Measurements from ENCODE around the gene MEFV.

DNA sequence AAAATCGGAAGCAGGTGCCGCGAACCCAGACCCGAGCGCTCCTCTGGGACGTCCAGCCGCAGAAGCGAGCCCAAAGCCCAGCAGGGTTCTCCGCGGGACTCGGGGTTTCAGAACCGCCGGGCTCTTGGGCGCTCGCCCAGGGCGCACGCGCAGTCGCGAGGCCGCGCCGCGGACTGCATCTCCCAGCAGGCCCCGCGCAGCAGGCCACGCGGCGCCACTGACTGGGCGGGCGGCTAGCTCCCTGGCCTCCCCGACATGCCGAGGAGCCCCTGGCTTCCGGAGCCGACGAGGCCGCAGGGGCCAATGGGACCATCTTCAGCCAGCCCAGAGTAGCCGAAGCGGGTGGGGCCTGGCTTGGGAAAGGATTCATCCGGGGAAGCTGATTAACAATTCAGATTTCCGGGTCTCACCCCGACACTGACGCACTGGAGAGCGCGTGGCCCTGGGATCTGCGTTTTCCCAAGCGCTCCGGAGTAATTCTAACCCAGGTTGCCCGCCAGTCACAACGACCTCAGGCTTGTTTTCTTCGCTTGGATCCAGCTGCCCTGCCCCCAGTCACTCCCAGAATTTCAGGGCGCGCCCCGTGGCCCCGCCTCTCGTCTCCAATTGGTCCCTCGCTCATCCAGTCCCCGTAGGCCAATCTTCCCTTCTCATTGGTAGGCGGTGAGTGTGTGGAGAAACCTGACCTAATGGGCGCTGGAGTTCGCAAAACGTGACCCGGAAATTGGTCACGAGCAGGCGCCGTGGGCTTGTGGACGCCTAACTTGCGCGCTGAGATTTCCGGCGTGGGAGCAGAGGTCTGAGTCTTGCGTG lies 26.5 kb upstream of the MEFV start, which contains the start of gene ZNF263:
- TF ChIP-seq POLR2A (IDR thresholded peaks at IDR 0.05): peak; percentile 36 to 62
- TF ChIP-seq, protein P1, sequence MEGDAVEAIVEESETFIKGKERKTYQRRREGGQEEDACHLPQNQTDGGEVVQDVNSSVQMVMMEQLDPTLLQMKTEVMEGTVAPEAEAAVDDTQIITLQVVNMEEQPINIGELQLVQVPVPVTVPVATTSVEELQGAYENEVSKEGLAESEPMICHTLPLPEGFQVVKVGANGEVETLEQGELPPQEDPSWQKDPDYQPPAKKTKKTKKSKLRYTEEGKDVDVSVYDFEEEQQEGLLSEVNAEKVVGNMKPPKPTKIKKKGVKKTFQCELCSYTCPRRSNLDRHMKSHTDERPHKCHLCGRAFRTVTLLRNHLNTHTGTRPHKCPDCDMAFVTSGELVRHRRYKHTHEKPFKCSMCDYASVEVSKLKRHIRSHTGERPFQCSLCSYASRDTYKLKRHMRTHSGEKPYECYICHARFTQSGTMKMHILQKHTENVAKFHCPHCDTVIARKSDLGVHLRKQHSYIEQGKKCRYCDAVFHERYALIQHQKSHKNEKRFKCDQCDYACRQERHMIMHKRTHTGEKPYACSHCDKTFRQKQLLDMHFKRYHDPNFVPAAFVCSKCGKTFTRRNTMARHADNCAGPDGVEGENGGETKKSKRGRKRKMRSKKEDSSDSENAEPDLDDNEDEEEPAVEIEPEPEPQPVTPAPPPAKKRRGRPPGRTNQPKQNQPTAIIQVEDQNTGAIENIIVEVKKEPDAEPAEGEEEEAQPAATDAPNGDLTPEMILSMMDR (IDR thresholded peaks at IDR 0.05): peak in 1 of 4 experiments; percentile 9
